HepG2 (cell line): ENCODE measurements around the gene PDCD1LG2. TPM values are rescaled to one million over a fixed set of nuclear protein-coding genes. Genes with fewer than 3 reads are reported as not detected.

Source experiments
- ATAC-seq: fragments of 200-7000 bp; cut with Tn5 transposase; 3 replicates; pipeline ENCODE4 v1.9.1; 2020; ENCODE audit warnings: mild to moderate bottlenecking, moderate library complexity
- BruUV-seq: library from RNA; stranded (reverse); fragments of 400-500 nt; replicated peaks from 2 replicates; lab custom pipeline; 2021; lab: Mats Ljungman, UMichigan
- CTCF ChIA-PET: fragments of 300-600 bp; formaldehyde crosslinking; extraction: SDS; loops from one replicate; lab custom pipeline; 2021; ENCODE audit warnings: low total read pairs, inconsistent platforms, low intra/inter-chr PET ratio; lab: Yijun Ruan, JAX
- POLR2A ChIA-PET: fragments of 350-600 bp; sonication (Branson Sonifier 250); formaldehyde crosslinking; loops from one replicate; lab custom pipeline; 2020; ENCODE audit warnings: antibody characterized with exemption, inconsistent platforms; lab: Yijun Ruan, JAX
- DNase-seq: peaks from one replicate; pipeline ENCODE4 v3.0.0-alpha.2; 2015; ENCODE audit warnings: low spot score
- FAIRE-seq: peaks from 3 replicates; lab custom pipeline; 2011; peaks lifted over from hg19 to GRCh38; lab: Jason Lieb, UNC
- H2AFZ ChIP-seq: one replicate; pipeline ENCODE4 v1.6.1; 2011; ENCODE audit warnings: low read length, inconsistent platforms
- H3K27ac ChIP-seq: fragments of 300-600 bp; 3 replicates; pipeline ENCODE4 v1.8.0; 2011; ENCODE audit warnings: mixed run types, mild to moderate bottlenecking, mixed read lengths, low read length, inconsistent platforms; ENCODE audit not compliant: insufficient read depth; ENCODE audit errors: extremely low read length
- H3K27me3 ChIP-seq, 2 experiments: fragments of 200-600 bp in 1 of 2; 2 replicates in 1 of 2; 3 replicates in 1 of 2; pipeline versions ENCODE4 v1.6.0 to v1.8.0; 2011; ENCODE audit warnings: low read length in 2 of 2, mild to moderate bottlenecking in 2 of 2, moderate library complexity in 2 of 2, inconsistent platforms in 1 of 2; ENCODE audit not compliant: insufficient read depth in 2 of 2, control insufficient read depth in 1 of 2
- H3K36me3 ChIP-seq, 2 experiments: fragments of 200-600 bp in 1 of 2; replicated peaks in 1 of 2; 2 replicates in 1 of 2; 3 replicates in 1 of 2; pipeline versions ENCODE4 v1.5.1 to v1.8.0; 2011; ENCODE audit warnings: low read length in 2 of 2, inconsistent platforms in 1 of 2; ENCODE audit not compliant: insufficient read depth in 2 of 2, control insufficient read depth in 1 of 2
- H3K4me1 ChIP-seq: 2 replicates; pipeline ENCODE4 v1.5.1; 2012; ENCODE audit warnings: low read length, inconsistent platforms; ENCODE audit not compliant: insufficient read depth
- H3K4me2 ChIP-seq: 2 replicates; pipeline ENCODE4 v1.6.0; 2011; ENCODE audit warnings: low read depth, low read length, inconsistent platforms
- H3K4me3 ChIP-seq, 3 experiments: fragments of 200-600 bp in 1 of 3; sonication (generic), shearing (Covaris generic) in 1 of 3; replicated peaks in 1 of 3; 2 replicates each; pipeline ENCODE4 v1.5.1; 2011 to 2016; ENCODE audit warnings: low read length in 3 of 3, inconsistent platforms in 2 of 3, low read depth in 2 of 3, mild to moderate bottlenecking in 2 of 3, control low read depth in 1 of 3, mixed read lengths in 1 of 3; ENCODE audit not compliant: insufficient read depth in 1 of 3
- H3K79me2 ChIP-seq: one replicate; pipeline ENCODE4 v1.6.1; 2011; ENCODE audit warnings: low read length, inconsistent platforms; ENCODE audit not compliant: insufficient read depth
- H3K9ac ChIP-seq: 2 replicates; pipeline ENCODE4 v1.6.0; 2011; ENCODE audit warnings: mild to moderate bottlenecking, low read depth, low read length, inconsistent platforms; ENCODE audit not compliant: insufficient read depth
- H3K9me3 ChIP-seq: 2 replicates; pipeline ENCODE4 v1.5.1; 2012; ENCODE audit warnings: mild to moderate bottlenecking, low read length
- H4K20me1 ChIP-seq: 2 replicates; pipeline ENCODE4 v1.6.0; 2011; ENCODE audit warnings: inconsistent platforms, mild to moderate bottlenecking, low read length, moderate library complexity; ENCODE audit not compliant: insufficient read depth
- GABPB1 ChIP-seq: IDR thresholded peaks from 2 replicates; pipeline ENCODE4 v1.6.1; 2016; ENCODE audit warnings: mild to moderate bottlenecking, missing genetic modification reagents, moderate library complexity, missing compliant biosample characterization
- KLF13 ChIP-seq: sonication (generic); formaldehyde crosslinking; IDR thresholded peaks from 2 replicates; pipeline ENCODE4 v1.4.0; 2020; ENCODE audit warnings: mild to moderate bottlenecking, missing genetic modification reagents
- MBNL3 ChIP-seq: fragments of 250-450 bp; sonication (Bioruptor Pico); conservative IDR thresholded peaks from 2 replicates; pipeline ENCODE4 v1.8.0; 2022; ENCODE audit warnings: mild to moderate bottlenecking, inconsistent platforms
- MTF2 ChIP-seq: sonication (generic); formaldehyde crosslinking; IDR thresholded peaks from 2 replicates; pipeline ENCODE4 v1.5.0; 2020; ENCODE audit warnings: missing genetic modification reagents, borderline replicate concordance
- SNRNP70 ChIP-seq: fragments of 200-400 bp; formaldehyde crosslinking; IDR thresholded peaks from 2 replicates; pipeline ENCODE4 v1.6.1; 2017; ENCODE audit warnings: mild to moderate bottlenecking, low read depth, low read length, moderate library complexity
- TOE1 ChIP-seq: sonication (generic); formaldehyde crosslinking; IDR thresholded peaks from 2 replicates; pipeline ENCODE4 v1.4.0; 2020; ENCODE audit warnings: mild to moderate bottlenecking, missing genetic modification reagents
- ZNF329 ChIP-seq: sonication (generic); formaldehyde crosslinking; IDR thresholded peaks from 2 replicates; pipeline ENCODE4 v1.9.0; 2021; ENCODE audit warnings: low read depth, mild to moderate bottlenecking, missing genetic modification reagents
- ZNF33A ChIP-seq: sonication (generic); formaldehyde crosslinking; IDR thresholded peaks from 2 replicates; pipeline ENCODE4 v1.5.1; 2020; ENCODE audit warnings: missing genetic modification reagents, mild to moderate bottlenecking, moderate library complexity, borderline replicate concordance
- ZNF678 ChIP-seq: sonication (generic); formaldehyde crosslinking; IDR thresholded peaks from 2 replicates; pipeline ENCODE4 v1.4.0; 2020; ENCODE audit warnings: mild to moderate bottlenecking, missing genetic modification reagents
- ZSCAN29 ChIP-seq: sonication (generic); formaldehyde crosslinking; conservative IDR thresholded peaks from 2 replicates; pipeline ENCODE4 v1.4.0; 2020; ENCODE audit warnings: mild to moderate bottlenecking, missing genetic modification reagents
- WGBS: methylation state at CpG from one replicate; pipeline ENCODE4 v1.1.6; 2017; ENCODE audit warnings: low lambda C conversion rate; 5-methylcytosine and 5-hydroxymethylcytosine counted together
- in situ Hi-C: cut with HindIII; loops from 2 replicates; pipeline ENCODE4 v1.10.0; 2017; ENCODE audit warnings: low pct_unique_long_range_greater_than_20kb; ENCODE audit not compliant: extremely low pct_ligation_motif_present
- intact Hi-C: fragments of 100-400 bp; cut with micrococcal nuclease; formaldehyde crosslinking; loops from one replicate; pipeline ENCODE4 v1.10.0; 2022; ENCODE audit not compliant: unreplicated experiment
- polyA plus RNA-seq, 8 experiments: library from polyadenylated mRNA; depleted of rRNA in 3 of 8; stranded (reverse) in 7 of 8; unstranded in 1 of 8; fragments of >200 nt; fragmentation: Illumina TruSeq in 4 of 8; extraction: Trizol in 4 of 8; gene quantifications; 2 replicates each; pipeline versions ENCODE4 v1.2.1 to v1.2.3, GENCODE V29; 2011 to 2016; ENCODE audit warnings: low read depth in 4 of 8, missing spikeins in 1 of 8, mixed read lengths in 1 of 8; ENCODE audit not compliant: insufficient read depth in 1 of 8
- total RNA-seq, 5 experiments: library from RNA; depleted of rRNA; stranded (reverse); fragments of >200 nt; fragmentation: Illumina TruSeq; extraction: Trizol; gene quantifications; 2 replicates each; pipeline ENCODE4 v1.2.3, GENCODE V29; 2016; ENCODE audit warnings: low read depth in 1 of 5
- TF ChIP-seq, protein P1 (sequence below): sonication (generic); formaldehyde crosslinking; IDR thresholded peaks from 2 replicates; pipeline ENCODE4 v1.5.1; 2020; ENCODE audit warnings: mild to moderate bottlenecking, missing genetic modification reagents, borderline replicate concordance
- TF ChIP-seq, protein P2 (sequence below): IDR thresholded peaks from 2 replicates; pipeline ENCODE4 v1.6.1; 2016; ENCODE audit warnings: missing compliant biosample characterization, missing genetic modification reagents, borderline replicate concordance
- TF ChIP-seq, protein P3 (sequence below): sonication (generic); formaldehyde crosslinking; IDR thresholded peaks from 2 replicates; pipeline ENCODE4 v1.9.0; 2021; ENCODE audit warnings: missing genetic modification reagents, mild to moderate bottlenecking, borderline replicate concordance
- TF ChIP-seq, protein P4 (sequence below): IDR thresholded peaks from 2 replicates; pipeline ENCODE4 v1.6.1; 2016; ENCODE audit warnings: mild to moderate bottlenecking

Gene PDCD1LG2
- total and polyA plus RNA-seq, 2 of the 13 experiments (the other 11 are each of a cell fraction or from before 2014, with no cell fraction given), result not detected

- H3K4me3 ChIP-seq, result no peak overlapping the region
- H3K9me3 ChIP-seq, result no peaks in the 10 kb centered on the region
- in situ Hi-C loops, result no loop called here
- H2AFZ ChIP-seq, result no peak overlapping the region
- DNase-seq, result no peak
- H3K36me3 ChIP-seq, result no peaks in the 10 kb centered on the region
- no peak overlapping the region for H3K4me2 ChIP-seq
- POLR2A ChIA-PET, result no interaction called here
- FAIRE-seq, result no peak
- no peak overlapping the region for H3K27ac ChIP-seq
- H3K27me3 ChIP-seq, result peaks cover 0 to 5% of the 10 kb centered on the region in 2 experiments; a peak in 2 of 5 replicates
- H3K4me1 ChIP-seq, result no peaks in the 10 kb centered on the region
- H3K79me2 ChIP-seq, result no peaks in the 10 kb centered on the region
- intact Hi-C loops, result no loop called here
- BruUV-seq, result no TSS peak
- H3K9ac ChIP-seq, result no peak overlapping the region
- no peaks in the 10 kb centered on the region for H4K20me1 ChIP-seq
- CTCF ChIA-PET, result no interaction called here
- ATAC-seq, result no peak; the same call in 2 of the 3 replicates
- 38% methylated on average over 8 of the region's 10 CpGs for whole genome bisulfite sequencing
- no peak for TF ChIP-seq MBNL3 (CRISPR knock-in tag)
- TF ChIP-seq TOE1 (CRISPR knock-in tag), result no peak
- TF ChIP-seq, protein P1, sequence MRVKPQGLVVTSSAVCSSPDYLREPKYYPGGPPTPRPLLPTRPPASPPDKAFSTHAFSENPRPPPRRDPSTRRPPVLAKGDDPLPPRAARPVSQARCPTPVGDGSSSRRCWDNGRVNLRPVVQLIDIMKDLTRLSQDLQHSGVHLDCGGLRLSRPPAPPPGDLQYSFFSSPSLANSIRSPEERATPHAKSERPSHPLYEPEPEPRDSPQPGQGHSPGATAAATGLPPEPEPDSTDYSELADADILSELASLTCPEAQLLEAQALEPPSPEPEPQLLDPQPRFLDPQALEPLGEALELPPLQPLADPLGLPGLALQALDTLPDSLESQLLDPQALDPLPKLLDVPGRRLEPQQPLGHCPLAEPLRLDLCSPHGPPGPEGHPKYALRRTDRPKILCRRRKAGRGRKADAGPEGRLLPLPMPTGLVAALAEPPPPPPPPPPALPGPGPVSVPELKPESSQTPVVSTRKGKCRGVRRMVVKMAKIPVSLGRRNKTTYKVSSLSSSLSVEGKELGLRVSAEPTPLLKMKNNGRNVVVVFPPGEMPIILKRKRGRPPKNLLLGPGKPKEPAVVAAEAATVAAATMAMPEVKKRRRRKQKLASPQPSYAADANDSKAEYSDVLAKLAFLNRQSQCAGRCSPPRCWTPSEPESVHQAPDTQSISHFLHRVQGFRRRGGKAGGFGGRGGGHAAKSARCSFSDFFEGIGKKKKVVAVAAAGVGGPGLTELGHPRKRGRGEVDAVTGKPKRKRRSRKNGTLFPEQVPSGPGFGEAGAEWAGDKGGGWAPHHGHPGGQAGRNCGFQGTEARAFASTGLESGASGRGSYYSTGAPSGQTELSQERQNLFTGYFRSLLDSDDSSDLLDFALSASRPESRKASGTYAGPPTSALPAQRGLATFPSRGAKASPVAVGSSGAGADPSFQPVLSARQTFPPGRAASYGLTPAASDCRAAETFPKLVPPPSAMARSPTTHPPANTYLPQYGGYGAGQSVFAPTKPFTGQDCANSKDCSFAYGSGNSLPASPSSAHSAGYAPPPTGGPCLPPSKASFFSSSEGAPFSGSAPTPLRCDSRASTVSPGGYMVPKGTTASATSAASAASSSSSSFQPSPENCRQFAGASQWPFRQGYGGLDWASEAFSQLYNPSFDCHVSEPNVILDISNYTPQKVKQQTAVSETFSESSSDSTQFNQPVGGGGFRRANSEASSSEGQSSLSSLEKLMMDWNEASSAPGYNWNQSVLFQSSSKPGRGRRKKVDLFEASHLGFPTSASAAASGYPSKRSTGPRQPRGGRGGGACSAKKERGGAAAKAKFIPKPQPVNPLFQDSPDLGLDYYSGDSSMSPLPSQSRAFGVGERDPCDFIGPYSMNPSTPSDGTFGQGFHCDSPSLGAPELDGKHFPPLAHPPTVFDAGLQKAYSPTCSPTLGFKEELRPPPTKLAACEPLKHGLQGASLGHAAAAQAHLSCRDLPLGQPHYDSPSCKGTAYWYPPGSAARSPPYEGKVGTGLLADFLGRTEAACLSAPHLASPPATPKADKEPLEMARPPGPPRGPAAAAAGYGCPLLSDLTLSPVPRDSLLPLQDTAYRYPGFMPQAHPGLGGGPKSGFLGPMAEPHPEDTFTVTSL (CRISPR knock-in tag), result no peak
- no peak for TF ChIP-seq ZNF33A
- no peak for TF ChIP-seq GABPB1 (CRISPR knock-in tag)
- TF ChIP-seq, protein P2, sequence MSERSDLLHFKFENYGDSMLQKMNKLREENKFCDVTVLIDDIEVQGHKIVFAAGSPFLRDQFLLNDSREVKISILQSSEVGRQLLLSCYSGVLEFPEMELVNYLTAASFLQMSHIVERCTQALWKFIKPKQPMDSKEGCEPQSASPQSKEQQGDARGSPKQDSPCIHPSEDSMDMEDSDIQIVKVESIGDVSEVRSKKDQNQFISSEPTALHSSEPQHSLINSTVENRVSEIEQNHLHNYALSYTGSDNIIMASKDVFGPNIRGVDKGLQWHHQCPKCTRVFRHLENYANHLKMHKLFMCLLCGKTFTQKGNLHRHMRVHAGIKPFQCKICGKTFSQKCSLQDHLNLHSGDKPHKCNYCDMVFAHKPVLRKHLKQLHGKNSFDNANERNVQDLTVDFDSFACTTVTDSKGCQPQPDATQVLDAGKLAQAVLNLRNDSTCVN (CRISPR knock-in tag), result no peak
- no peak for TF ChIP-seq KLF13 (CRISPR knock-in tag)
- no peak for TF ChIP-seq ZNF678 (CRISPR knock-in tag)
- TF ChIP-seq, protein P3, sequence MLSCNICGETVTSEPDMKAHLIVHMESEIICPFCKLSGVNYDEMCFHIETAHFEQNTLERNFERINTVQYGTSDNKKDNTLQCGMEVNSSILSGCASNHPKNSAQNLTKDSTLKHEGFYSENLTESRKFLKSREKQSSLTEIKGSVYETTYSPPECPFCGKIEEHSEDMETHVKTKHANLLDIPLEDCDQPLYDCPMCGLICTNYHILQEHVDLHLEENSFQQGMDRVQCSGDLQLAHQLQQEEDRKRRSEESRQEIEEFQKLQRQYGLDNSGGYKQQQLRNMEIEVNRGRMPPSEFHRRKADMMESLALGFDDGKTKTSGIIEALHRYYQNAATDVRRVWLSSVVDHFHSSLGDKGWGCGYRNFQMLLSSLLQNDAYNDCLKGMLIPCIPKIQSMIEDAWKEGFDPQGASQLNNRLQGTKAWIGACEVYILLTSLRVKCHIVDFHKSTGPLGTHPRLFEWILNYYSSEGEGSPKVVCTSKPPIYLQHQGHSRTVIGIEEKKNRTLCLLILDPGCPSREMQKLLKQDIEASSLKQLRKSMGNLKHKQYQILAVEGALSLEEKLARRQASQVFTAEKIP (CRISPR knock-in tag), result no peak
- TF ChIP-seq SNRNP70, result no peak
- TF ChIP-seq MTF2 (CRISPR knock-in tag), result no peak
- TF ChIP-seq ZNF329, result no peak
- TF ChIP-seq ZSCAN29 (CRISPR knock-in tag), result no peak
- TF ChIP-seq, protein P4, sequence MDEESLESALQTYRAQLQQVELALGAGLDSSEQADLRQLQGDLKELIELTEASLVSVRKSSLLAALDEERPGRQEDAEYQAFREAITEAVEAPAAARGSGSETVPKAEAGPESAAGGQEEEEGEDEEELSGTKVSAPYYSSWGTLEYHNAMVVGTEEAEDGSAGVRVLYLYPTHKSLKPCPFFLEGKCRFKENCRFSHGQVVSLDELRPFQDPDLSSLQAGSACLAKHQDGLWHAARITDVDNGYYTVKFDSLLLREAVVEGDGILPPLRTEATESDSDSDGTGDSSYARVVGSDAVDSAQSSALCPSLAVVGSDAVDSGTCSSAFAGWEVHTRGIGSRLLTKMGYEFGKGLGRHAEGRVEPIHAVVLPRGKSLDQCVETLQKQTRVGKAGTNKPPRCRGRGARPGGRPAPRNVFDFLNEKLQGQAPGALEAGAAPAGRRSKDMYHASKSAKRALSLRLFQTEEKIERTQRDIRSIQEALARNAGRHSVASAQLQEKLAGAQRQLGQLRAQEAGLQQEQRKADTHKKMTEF (CRISPR knock-in tag), result no peak
Measured at GRCh38 chr9:5516453-5517220, 6.3 kb downstream of the PDCD1LG2 start.
